Neutrophil (primary cell): ENCODE results near the gene IL4R.

Experiments
- H3K27ac ChIP-seq: fragments of 200-600 bp; sonication (generic); 2 replicates; pipeline ENCODE4 v1.5.1; 2016; ENCODE audit warnings: mild to moderate bottlenecking, moderate library complexity
- H3K27me3 ChIP-seq: fragments of 200-600 bp; sonication (generic); 2 replicates; pipeline ENCODE4 v1.6.0; 2016; ENCODE audit warnings: mild to moderate bottlenecking
- H3K36me3 ChIP-seq: fragments of 200-600 bp; sonication (generic); 2 replicates; pipeline ENCODE4 v1.5.1; 2017
- H3K4me1 ChIP-seq, 2 experiments: fragments of 200-600 bp in 1 of 2; sonication (generic) in 1 of 2; 1 replicate in 1 of 2; 2 replicates in 1 of 2; pipeline versions ENCODE4 v1.5.1 to v1.6.1; 2013 to 2016; ENCODE audit warnings: low read depth in 1 of 2, low read length in 1 of 2, mild to moderate bottlenecking in 1 of 2, moderate library complexity in 1 of 2; ENCODE audit not compliant: control insufficient read depth in 1 of 2, insufficient read depth in 1 of 2
- H3K4me3 ChIP-seq, 2 experiments: fragments of 200-600 bp in 1 of 2; sonication (generic) in 1 of 2; 1 replicate in 1 of 2; 2 replicates in 1 of 2; pipeline ENCODE4 v1.5.1; 2013 to 2016; ENCODE audit warnings: low read depth in 1 of 2, low read length in 1 of 2, mild to moderate bottlenecking in 1 of 2, moderate library complexity in 1 of 2
- H3K9me3 ChIP-seq: fragments of 200-600 bp; sonication (generic); 2 replicates; pipeline ENCODE4 v1.5.1; 2016
- CTCF ChIP-seq: fragments of 200-600 bp; sonication (generic); IDR thresholded peaks from 2 replicates; pipeline ENCODE4 v1.5.1; 2016; ENCODE audit warnings: antibody characterized with exemption

The IL4R gene

GRCh38 chr16:27345201-27345600 lies 31.4 kb downstream of the IL4R start:
- H3K36me3 ChIP-seq = peaks cover 98% of the 10 kb centered on the region
- H3K27me3 ChIP-seq = no peaks in the 10 kb centered on the region
- no peaks in the 10 kb centered on the region for H3K9me3 ChIP-seq
- peaks cover 25 to 33% of the 10 kb centered on the region in 2 experiments for H3K4me1 ChIP-seq
- H3K27ac ChIP-seq = peak overlapping the region; percentile 90
- H3K4me3 ChIP-seq = no peak overlapping the region
- no peak for TF ChIP-seq CTCF

GRCh38 chr16:27346819-27347218 lies 33.0 kb downstream of the IL4R start:
- Histone ChIP-seq H3K36me3 (peaks cover 98% of the 10 kb centered on the region), H3K4me3 (peak overlapping the region in 1 of 2 experiments; percentile 21), H3K4me1 (peaks cover 24 to 25% of the 10 kb centered on the region in 2 experiments), H3K9me3 (no peaks in the 10 kb centered on the region), H3K27me3 (no peaks in the 10 kb centered on the region), H3K27ac (peak overlapping the region; percentile 90)
- no peak for TF ChIP-seq CTCF

GRCh38 chr16:27347930-27348685 lies 34.3 kb downstream of the IL4R start:
- Histone ChIP-seq H3K4me3 (no peak overlapping the region), H3K27me3 (no peaks in the 10 kb centered on the region), H3K4me1 (peaks cover 24 to 25% of the 10 kb centered on the region in 2 experiments), H3K9me3 (no peaks in the 10 kb centered on the region), H3K36me3 (peaks cover 98% of the 10 kb centered on the region), H3K27ac (peak overlapping the region; percentile 90)
- TF ChIP-seq CTCF = no peak

- no peak for TF ChIP-seq CTCF
- peak overlapping the region; percentile 90 for H3K27ac ChIP-seq
- peaks cover 99% of the 10 kb centered on the region for H3K36me3 ChIP-seq
- H3K9me3 ChIP-seq = no peaks in the 10 kb centered on the region
- H3K27me3 ChIP-seq = no peaks in the 10 kb centered on the region
- no peak overlapping the region for H3K4me3 ChIP-seq
- peaks cover 24 to 25% of the 10 kb centered on the region in 2 experiments for H3K4me1 ChIP-seq
Measured at GRCh38 chr16:27349276-27349675, 35.5 kb downstream of the IL4R start.

GRCh38 chr16:27350006-27350405 lies 36.2 kb downstream of the IL4R start:
- Histone ChIP-seq H3K27me3 (no peaks in the 10 kb centered on the region), H3K4me1 (peaks cover 24 to 25% of the 10 kb centered on the region in 2 experiments), H3K4me3 (no peak overlapping the region), H3K9me3 (no peaks in the 10 kb centered on the region), H3K36me3 (peaks cover 99% of the 10 kb centered on the region), H3K27ac (peak overlapping the region; percentile 90)
- no peak for TF ChIP-seq CTCF
